ENCODE data around the gene SEC22C.

The SEC22C gene

GRCh38 chr3:42556089-42556632 lies 25.6 kb downstream of the SEC22C start:
- Histone ChIP-seq H3K27me3 (ENCODE audit: control insufficient read depth in 5 of 5, insufficient read depth in 4 of 5, low read length in 5 of 5) (no peaks in the 10 kb centered on the region), H3K4me3 (ENCODE audit: low read depth in 1 of 5, low read length in 5 of 5) (no peak overlapping the region), H3K36me3 (ENCODE audit: control insufficient read depth in 5 of 5, insufficient read depth in 5 of 5, low read length in 5 of 5) (peaks cover 50 to 89% (median 75%) of the 10 kb centered on the region in 5 donors), H3K9ac (ENCODE audit: low read length in 5 of 5) (peak overlapping the region in 1 of 5 donors; percentile 1), H3K27ac (ENCODE audit: low read depth, low read length) (no peak overlapping the region), H3K9me3 (ENCODE audit: control insufficient read depth in 5 of 5, low read length in 5 of 5) (no peaks in the 10 kb centered on the region), H3K4me1 (ENCODE audit: control insufficient read depth in 5 of 5, insufficient read depth in 5 of 5, low read length in 5 of 5) (no peaks in the 10 kb centered on the region)

GRCh38 chr3:42552830-42553229 lies 28.9 kb downstream of the SEC22C start:
- Histone ChIP-seq H3K9me3 (ENCODE audit: control insufficient read depth in 5 of 5, low read length in 5 of 5) (no peaks in the 10 kb centered on the region), H3K9ac (ENCODE audit: low read length in 5 of 5) (no peak overlapping the region), H3K36me3 (ENCODE audit: control insufficient read depth in 5 of 5, insufficient read depth in 5 of 5, low read length in 5 of 5) (peaks cover 40 to 75% (median 66%) of the 10 kb centered on the region in 5 donors), H3K27me3 (ENCODE audit: control insufficient read depth in 5 of 5, insufficient read depth in 4 of 5, low read length in 5 of 5) (no peaks in the 10 kb centered on the region), H3K27ac (ENCODE audit: low read depth, low read length) (no peak overlapping the region), H3K4me1 (ENCODE audit: control insufficient read depth in 5 of 5, insufficient read depth in 5 of 5, low read length in 5 of 5) (no peaks in the 10 kb centered on the region), H3K4me3 (ENCODE audit: low read depth in 1 of 5, low read length in 5 of 5) (no peak overlapping the region)

- Histone ChIP-seq H3K36me3 (ENCODE audit: control insufficient read depth in 5 of 5, insufficient read depth in 5 of 5, low read length in 5 of 5) (peaks cover 20 to 59% (median 45%) of the 10 kb centered on the region in 5 donors), H3K27me3 (ENCODE audit: control insufficient read depth in 5 of 5, insufficient read depth in 4 of 5, low read length in 5 of 5) (no peaks in the 10 kb centered on the region), H3K9ac (ENCODE audit: low read length in 5 of 5) (no peak overlapping the region), H3K27ac (ENCODE audit: low read depth, low read length) (no peak overlapping the region), H3K4me1 (ENCODE audit: control insufficient read depth in 5 of 5, insufficient read depth in 5 of 5, low read length in 5 of 5) (peaks cover 0 to 7% (median 0%) of the 10 kb centered on the region in 5 donors), H3K4me3 (ENCODE audit: low read depth in 1 of 5, low read length in 5 of 5) (no peak overlapping the region), H3K9me3 (ENCODE audit: control insufficient read depth in 5 of 5, low read length in 5 of 5) (no peaks in the 10 kb centered on the region)
Observed at GRCh38 chr3:42550250-42550649, 31.5 kb downstream of the SEC22C start.

GRCh38 chr3:42549131-42549530 lies 32.6 kb downstream of the SEC22C start:
- H3K27ac ChIP-seq (ENCODE audit: low read depth, low read length): no peak overlapping the region
- H3K27me3 ChIP-seq (ENCODE audit: control insufficient read depth in 5 of 5, insufficient read depth in 4 of 5, low read length in 5 of 5): no peaks in the 10 kb centered on the region
- H3K4me1 ChIP-seq (ENCODE audit: control insufficient read depth in 5 of 5, insufficient read depth in 5 of 5, low read length in 5 of 5): peaks cover 0 to 11% (median 3%) of the 10 kb centered on the region in 5 donors
- H3K9ac ChIP-seq (ENCODE audit: low read length in 5 of 5): no peak overlapping the region
- H3K9me3 ChIP-seq (ENCODE audit: control insufficient read depth in 5 of 5, low read length in 5 of 5): no peaks in the 10 kb centered on the region
- H3K36me3 ChIP-seq (ENCODE audit: control insufficient read depth in 5 of 5, insufficient read depth in 5 of 5, low read length in 5 of 5): peaks cover 16 to 50% (median 40%) of the 10 kb centered on the region in 5 donors
- H3K4me3 ChIP-seq (ENCODE audit: low read depth in 1 of 5, low read length in 5 of 5): no peak overlapping the region

- H3K27me3 ChIP-seq (ENCODE audit: control insufficient read depth in 5 of 5, insufficient read depth in 4 of 5, low read length in 5 of 5): no peaks in the 10 kb centered on the region
- no peaks in the 10 kb centered on the region for H3K9me3 ChIP-seq (ENCODE audit: control insufficient read depth in 5 of 5, low read length in 5 of 5)
- H3K9ac ChIP-seq (ENCODE audit: low read length in 5 of 5): no peak overlapping the region
- no peak overlapping the region for H3K27ac ChIP-seq (ENCODE audit: low read depth, low read length)
- H3K4me1 ChIP-seq (ENCODE audit: control insufficient read depth in 5 of 5, insufficient read depth in 5 of 5, low read length in 5 of 5): peaks cover 0 to 11% (median 3%) of the 10 kb centered on the region in 5 donors
- H3K36me3 ChIP-seq (ENCODE audit: control insufficient read depth in 5 of 5, insufficient read depth in 5 of 5, low read length in 5 of 5): peaks cover 4 to 35% (median 24%) of the 10 kb centered on the region in 5 donors
- no peak overlapping the region for H3K4me3 ChIP-seq (ENCODE audit: low read depth in 1 of 5, low read length in 5 of 5)
Observed at GRCh38 chr3:42547401-42547945, 34.3 kb downstream of the SEC22C start.

GRCh38 chr3:42546691-42547213 lies 35.0 kb downstream of the SEC22C start:
- Histone ChIP-seq H3K4me3 (ENCODE audit: low read depth in 1 of 5, low read length in 5 of 5) (no peak overlapping the region), H3K36me3 (ENCODE audit: control insufficient read depth in 5 of 5, insufficient read depth in 5 of 5, low read length in 5 of 5) (peaks cover 0 to 28% (median 21%) of the 10 kb centered on the region in 5 donors), H3K27ac (ENCODE audit: low read depth, low read length) (no peak overlapping the region), H3K9ac (ENCODE audit: low read length in 5 of 5) (no peak overlapping the region), H3K27me3 (ENCODE audit: control insufficient read depth in 5 of 5, insufficient read depth in 4 of 5, low read length in 5 of 5) (no peaks in the 10 kb centered on the region), H3K9me3 (ENCODE audit: control insufficient read depth in 5 of 5, low read length in 5 of 5) (no peaks in the 10 kb centered on the region), H3K4me1 (ENCODE audit: control insufficient read depth in 5 of 5, insufficient read depth in 5 of 5, low read length in 5 of 5) (peaks cover 0 to 11% (median 3%) of the 10 kb centered on the region in 5 donors)

GRCh38 chr3:42545284-42545900 lies 36.4 kb downstream of the SEC22C start:
- Histone ChIP-seq H3K36me3 (ENCODE audit: control insufficient read depth in 5 of 5, insufficient read depth in 5 of 5, low read length in 5 of 5) (peaks cover 0 to 22% (median 16%) of the 10 kb centered on the region in 5 donors), H3K4me1 (ENCODE audit: control insufficient read depth in 5 of 5, insufficient read depth in 5 of 5, low read length in 5 of 5) (peaks cover 0 to 19% (median 3%) of the 10 kb centered on the region in 5 donors), H3K4me3 (ENCODE audit: low read depth in 1 of 5, low read length in 5 of 5) (no peak overlapping the region), H3K27ac (ENCODE audit: low read depth, low read length) (no peak overlapping the region), H3K9me3 (ENCODE audit: control insufficient read depth in 5 of 5, low read length in 5 of 5) (no peaks in the 10 kb centered on the region), H3K9ac (ENCODE audit: low read length in 5 of 5) (no peak overlapping the region), H3K27me3 (ENCODE audit: control insufficient read depth in 5 of 5, insufficient read depth in 4 of 5, low read length in 5 of 5) (no peaks in the 10 kb centered on the region)

- H3K27ac ChIP-seq (ENCODE audit: low read depth, low read length): no peak overlapping the region
- no peaks in the 10 kb centered on the region for H3K9me3 ChIP-seq (ENCODE audit: control insufficient read depth in 5 of 5, low read length in 5 of 5)
- H3K36me3 ChIP-seq (ENCODE audit: control insufficient read depth in 5 of 5, insufficient read depth in 5 of 5, low read length in 5 of 5): peaks cover 0 to 16% (median 9%) of the 10 kb centered on the region in 5 donors
- H3K4me1 ChIP-seq (ENCODE audit: control insufficient read depth in 5 of 5, insufficient read depth in 5 of 5, low read length in 5 of 5): peaks cover 0 to 24% (median 3%) of the 10 kb centered on the region in 5 donors
- no peak overlapping the region for H3K9ac ChIP-seq (ENCODE audit: low read length in 5 of 5)
- no peaks in the 10 kb centered on the region for H3K27me3 ChIP-seq (ENCODE audit: control insufficient read depth in 5 of 5, insufficient read depth in 4 of 5, low read length in 5 of 5)
- no peak overlapping the region for H3K4me3 ChIP-seq (ENCODE audit: low read depth in 1 of 5, low read length in 5 of 5)
Observed at GRCh38 chr3:42544492-42545283, 37.1 kb downstream of the SEC22C start.

GRCh38 chr3:42541079-42541478 lies 40.7 kb downstream of the SEC22C start:
- no peak overlapping the region for H3K9ac ChIP-seq (ENCODE audit: low read length in 5 of 5)
- H3K9me3 ChIP-seq (ENCODE audit: control insufficient read depth in 5 of 5, low read length in 5 of 5): no peaks in the 10 kb centered on the region
- no peaks in the 10 kb centered on the region for H3K27me3 ChIP-seq (ENCODE audit: control insufficient read depth in 5 of 5, insufficient read depth in 4 of 5, low read length in 5 of 5)
- H3K27ac ChIP-seq (ENCODE audit: low read depth, low read length): no peak overlapping the region
- H3K4me1 ChIP-seq (ENCODE audit: control insufficient read depth in 5 of 5, insufficient read depth in 5 of 5, low read length in 5 of 5): peaks cover 0 to 33% (median 16%) of the 10 kb centered on the region in 5 donors
- no peaks in the 10 kb centered on the region for H3K36me3 ChIP-seq (ENCODE audit: control insufficient read depth in 5 of 5, insufficient read depth in 5 of 5, low read length in 5 of 5)
- no peak overlapping the region for H3K4me3 ChIP-seq (ENCODE audit: low read depth in 1 of 5, low read length in 5 of 5)

Data from subcutaneous abdominal adipose tissue (tissue), 5 donors.